Adipocyte (in vitro differentiated cells): ENCODE results near the gene RPS6KA2.

Experiments
- DNase-seq: peaks from one replicate; pipeline ENCODE4 v3.0.0-alpha.2; 2015; ENCODE audit warnings: low read depth
- H3K27me3 ChIP-seq: replicated peaks from 2 replicates; pipeline ENCODE4 v1.7.0; 2013; ENCODE audit warnings: mild to moderate bottlenecking, low read length, moderate library complexity; ENCODE audit not compliant: control insufficient read depth, insufficient read depth
- H3K36me3 ChIP-seq: 2 replicates; pipeline ENCODE4 v1.7.0; 2013; ENCODE audit warnings: low read length, mild to moderate bottlenecking, moderate library complexity; ENCODE audit not compliant: control insufficient read depth, insufficient read depth, severe bottlenecking
- H3K4me1 ChIP-seq: 2 replicates; pipeline ENCODE4 v1.7.0; 2013; ENCODE audit warnings: mild to moderate bottlenecking, low read length, moderate library complexity; ENCODE audit not compliant: control insufficient read depth, insufficient read depth
- H3K4me3 ChIP-seq: 2 replicates; pipeline ENCODE4 v1.7.0; 2013; ENCODE audit warnings: mild to moderate bottlenecking, low read length, moderate library complexity
- H3K9ac ChIP-seq: 2 replicates; pipeline ENCODE4 v1.7.0; 2013; ENCODE audit warnings: mild to moderate bottlenecking, low read length, moderate library complexity
- H3K9me3 ChIP-seq: 2 replicates; pipeline ENCODE4 v1.7.0; 2013; ENCODE audit warnings: mild to moderate bottlenecking, low read length, moderate library complexity; ENCODE audit not compliant: control insufficient read depth

The RPS6KA2 gene

DNA sequence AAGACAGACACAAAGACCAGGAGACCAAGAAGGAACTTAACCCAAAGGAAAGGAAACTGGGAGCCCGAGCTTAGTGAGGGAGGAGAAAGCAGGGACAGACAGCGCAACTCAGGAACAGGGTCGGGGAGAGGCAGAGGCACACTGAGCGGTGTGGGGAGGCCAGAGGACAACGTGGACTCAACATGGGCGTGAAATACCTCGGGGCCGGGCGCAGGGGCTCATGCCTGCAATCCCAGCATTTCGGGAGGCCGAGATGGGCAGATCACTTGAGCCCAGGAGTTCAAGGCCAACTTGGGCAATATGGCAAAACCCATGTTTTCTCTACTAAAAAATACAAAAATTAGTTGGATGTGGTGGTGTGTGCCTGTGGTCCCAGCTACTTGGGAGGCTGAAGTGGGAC, 5.7 kb upstream of the RPS6KA2 start:
- Histone ChIP-seq H3K36me3 (no peaks in the 10 kb centered on the region), H3K9ac (no peak overlapping the region), H3K4me1 (peaks cover 17% of the 10 kb centered on the region), H3K27me3 (no peaks in the 10 kb centered on the region), H3K9me3 (no peaks in the 10 kb centered on the region), H3K4me3 (no peak overlapping the region)
- no peak for DNase-seq

DNA sequence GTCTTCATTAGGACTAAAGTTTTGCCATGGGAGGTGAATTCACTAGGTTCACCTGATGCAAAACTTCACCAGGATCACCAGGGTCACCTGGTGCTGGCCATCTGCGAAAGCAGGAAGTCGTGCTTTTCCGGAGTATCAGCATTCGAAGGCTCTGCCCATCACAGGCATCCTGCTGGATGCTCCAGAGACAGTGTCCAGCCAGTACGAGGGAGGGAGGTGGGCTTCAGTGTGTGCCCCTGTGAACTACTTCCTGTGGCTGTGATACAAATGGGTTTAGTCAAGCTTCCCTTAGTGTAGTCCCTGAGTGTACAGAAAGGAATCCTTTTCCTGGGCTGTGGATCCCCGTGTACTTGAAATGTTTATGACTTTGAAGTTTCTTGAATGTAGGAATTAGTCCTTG, 3.4 kb upstream of the RPS6KA2 start:
- Histone ChIP-seq H3K4me3 (no peak overlapping the region), H3K27me3 (no peaks in the 10 kb centered on the region), H3K4me1 (peaks cover 8% of the 10 kb centered on the region), H3K36me3 (no peaks in the 10 kb centered on the region), H3K9me3 (no peaks in the 10 kb centered on the region), H3K9ac (no peak overlapping the region)
- no peak for DNase-seq

DNA sequence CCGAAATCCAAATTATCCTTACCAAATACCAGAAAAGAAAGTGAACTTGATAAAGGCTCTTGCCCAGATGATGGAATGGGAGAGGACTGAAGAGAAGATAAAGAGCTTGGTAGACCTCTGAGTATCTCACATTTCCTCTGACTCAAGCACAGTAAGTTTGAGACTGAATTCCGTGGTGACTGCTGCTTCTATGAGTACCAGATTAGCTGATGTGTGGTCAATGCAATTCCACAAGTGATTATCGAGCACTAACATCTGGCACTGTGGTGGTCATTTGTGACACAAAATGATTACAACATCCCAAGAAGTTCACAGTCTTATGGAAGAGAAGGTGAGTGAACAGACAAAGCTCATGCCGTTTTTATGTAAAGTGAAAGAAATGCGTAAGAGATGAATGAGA, 2.6 kb upstream of the RPS6KA2 start:
- Histone ChIP-seq H3K9ac (no peak overlapping the region), H3K36me3 (no peaks in the 10 kb centered on the region), H3K9me3 (no peaks in the 10 kb centered on the region), H3K4me1 (peaks cover 12% of the 10 kb centered on the region), H3K27me3 (no peaks in the 10 kb centered on the region), H3K4me3 (no peak overlapping the region)
- peak; percentile 43 for DNase-seq

DNA sequence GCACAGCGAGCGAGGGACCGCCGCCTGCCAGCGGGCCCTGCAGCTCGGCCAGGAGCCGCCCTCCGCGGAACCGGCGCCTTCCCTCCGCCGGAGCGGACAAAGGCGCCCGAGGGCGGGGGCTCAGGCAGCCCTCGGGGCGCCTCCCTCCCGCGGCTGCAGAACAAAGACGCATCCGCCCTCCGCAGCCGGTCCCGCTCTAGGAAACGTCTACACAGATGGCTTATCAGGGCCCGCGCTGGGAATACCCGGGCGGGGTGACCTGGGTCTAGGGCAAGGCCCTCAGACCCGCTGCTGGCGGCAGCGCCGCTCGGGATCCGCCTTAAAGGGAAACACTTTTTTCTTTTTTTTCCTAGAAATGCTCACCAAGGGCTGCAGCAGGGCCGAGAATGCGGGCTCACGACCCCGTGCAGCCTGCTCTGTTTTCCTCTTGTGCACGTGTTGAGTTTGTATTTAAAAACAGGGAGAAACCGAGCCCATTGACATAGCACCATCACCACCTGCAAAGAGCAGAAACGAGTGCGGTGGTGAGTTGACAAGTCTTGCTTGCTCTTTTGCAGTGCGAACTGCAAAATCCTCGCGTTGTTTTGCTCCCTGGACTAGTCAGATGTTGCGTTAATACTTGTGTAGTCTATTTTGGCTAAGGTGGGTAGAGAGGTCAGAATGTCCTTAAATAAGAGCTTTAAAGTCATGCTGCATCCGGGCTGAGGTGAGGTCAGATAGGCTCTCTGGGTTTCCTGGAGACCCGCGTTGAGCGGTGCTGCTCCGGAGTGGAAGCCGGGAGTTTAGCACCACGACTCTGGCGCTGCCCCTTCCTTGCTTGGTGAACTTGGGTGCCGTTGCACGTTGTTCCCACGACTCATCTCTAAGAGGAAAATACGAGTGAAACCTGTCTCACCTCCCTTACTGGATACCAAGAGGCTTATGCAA, 1.1 kb upstream of the RPS6KA2 start:
- H3K9ac ChIP-seq = peak overlapping the region; percentile 86
- H3K4me3 ChIP-seq = peak overlapping the region; percentile 81
- H3K4me1 ChIP-seq = peaks cover 23% of the 10 kb centered on the region
- no peaks in the 10 kb centered on the region for H3K27me3 ChIP-seq
- no peaks in the 10 kb centered on the region for H3K9me3 ChIP-seq
- peak; percentile 80 for DNase-seq
- no peaks in the 10 kb centered on the region for H3K36me3 ChIP-seq

DNA sequence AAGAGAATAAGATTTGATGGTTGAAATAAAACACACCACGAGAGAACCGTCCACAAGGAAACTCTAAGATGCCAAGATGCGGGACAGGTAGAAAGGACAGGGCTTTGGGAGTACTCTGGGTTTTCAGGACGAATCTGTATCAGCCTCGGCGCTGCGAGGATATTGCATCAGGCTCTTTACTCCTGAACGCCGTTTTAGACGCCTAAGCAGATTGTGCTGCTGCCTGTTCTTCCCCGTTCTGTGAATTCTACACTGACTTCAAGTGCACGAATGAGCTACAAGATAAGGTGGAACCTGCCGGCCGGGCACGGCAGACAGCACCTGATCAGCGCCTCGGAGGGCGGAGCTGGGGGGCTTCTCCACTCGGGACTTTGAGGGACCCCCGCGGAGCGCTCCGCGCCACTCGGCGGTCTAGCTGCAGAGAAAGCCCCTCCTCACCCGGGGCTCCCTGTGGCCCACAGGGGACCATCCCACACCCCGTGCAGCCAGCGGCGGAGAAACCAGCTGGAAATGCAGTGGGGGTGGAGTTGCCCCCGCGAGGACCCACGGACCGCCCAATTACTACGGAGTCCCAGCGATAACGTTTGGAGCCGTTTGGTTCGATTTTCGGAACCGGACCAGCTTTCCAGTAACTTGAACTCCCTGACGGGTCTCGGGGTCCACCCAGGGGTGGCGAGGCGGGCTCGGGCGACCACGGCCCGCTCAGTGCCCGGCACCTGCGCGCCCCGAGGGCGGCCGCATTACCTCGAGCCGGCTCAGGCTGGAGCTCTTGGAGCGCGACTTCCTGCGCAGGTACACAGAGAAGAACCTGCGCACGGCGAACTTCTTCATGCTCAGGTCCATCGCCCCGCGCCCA, 646 bp downstream of the RPS6KA2 start:
- Histone ChIP-seq H3K4me3 (peak overlapping the region; percentile 91), H3K27me3 (no peaks in the 10 kb centered on the region)

DNA sequence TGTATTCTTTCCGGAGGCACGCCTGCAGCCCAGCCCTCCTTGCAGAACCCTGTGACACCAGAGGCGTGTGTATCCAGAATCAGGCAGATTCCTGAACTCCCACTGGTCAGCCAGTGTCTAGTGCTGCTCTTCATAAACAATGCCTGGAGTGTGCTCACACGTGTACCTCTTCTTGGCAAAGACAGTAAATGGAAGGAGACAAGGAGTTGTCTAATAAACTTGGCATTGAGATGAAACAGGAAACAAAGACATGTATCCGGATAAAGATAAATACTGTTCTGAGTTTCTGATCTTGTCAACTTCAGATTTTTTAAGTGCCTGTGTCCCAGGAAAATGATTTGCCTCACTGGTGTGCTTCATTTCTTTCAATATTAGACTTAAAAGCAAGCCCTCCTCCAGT, 1.7 kb downstream of the RPS6KA2 start:
- H3K9ac ChIP-seq = peak overlapping the region; percentile 95
- H3K4me3 ChIP-seq = peak overlapping the region; percentile 91
- no peaks in the 10 kb centered on the region for H3K27me3 ChIP-seq
- H3K36me3 ChIP-seq = no peaks in the 10 kb centered on the region
- H3K9me3 ChIP-seq = no peaks in the 10 kb centered on the region
- peaks cover 51% of the 10 kb centered on the region for H3K4me1 ChIP-seq
- DNase-seq = peak; percentile 53

More for the DNA sequence above, 646 bp downstream of the RPS6KA2 start:
- H3K9me3 ChIP-seq = no peaks in the 10 kb centered on the region
- peaks cover 40% of the 10 kb centered on the region for H3K4me1 ChIP-seq
- DNase-seq = peak; percentile 71
- H3K9ac ChIP-seq = peak overlapping the region; percentile 95
- H3K36me3 ChIP-seq = no peaks in the 10 kb centered on the region

DNA sequence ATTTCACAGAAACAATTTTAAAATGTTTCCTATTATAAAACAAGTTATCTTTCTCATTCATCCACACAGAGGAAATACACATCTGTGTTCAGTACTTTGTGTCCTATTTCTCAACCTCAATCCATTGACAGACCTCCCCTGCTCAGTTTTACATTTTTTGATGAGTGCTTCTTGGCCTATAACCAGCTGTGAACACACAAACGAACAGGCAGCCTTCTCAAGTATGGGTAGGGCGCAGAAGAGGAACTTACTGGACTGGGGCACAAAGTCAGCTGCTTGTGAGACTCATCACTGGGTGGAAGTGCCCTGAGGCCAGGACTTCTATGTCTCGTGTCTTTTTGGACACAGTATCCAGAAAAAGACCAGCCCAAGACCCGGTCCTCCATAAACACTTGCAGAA, 2.8 kb downstream of the RPS6KA2 start:
- Histone ChIP-seq H3K4me3 (no peak overlapping the region), H3K9ac (peak overlapping the region; percentile 65), H3K4me1 (peaks cover 61% of the 10 kb centered on the region), H3K27me3 (no peaks in the 10 kb centered on the region), H3K9me3 (no peaks in the 10 kb centered on the region), H3K36me3 (no peaks in the 10 kb centered on the region)
- DNase-seq = peak; percentile 94

DNA sequence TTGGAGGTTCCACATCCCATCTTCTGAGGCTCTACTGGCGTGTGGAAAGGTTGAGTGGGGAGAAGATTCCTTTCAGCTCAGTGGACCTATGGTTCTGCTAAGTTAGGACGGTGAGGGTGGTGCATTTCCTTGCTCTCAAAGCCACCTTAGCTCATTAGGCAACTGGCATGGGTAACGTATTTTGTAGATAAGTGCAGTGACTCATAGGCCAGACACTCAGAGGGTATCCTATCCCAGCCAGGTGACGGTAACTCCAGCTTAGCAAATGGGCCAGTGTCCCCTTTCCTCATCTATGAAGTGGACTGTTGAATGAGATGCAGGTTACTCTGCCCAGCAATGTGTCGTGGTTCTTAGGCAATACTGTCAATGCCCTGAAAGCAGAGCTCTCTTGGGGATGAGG, 3.7 kb downstream of the RPS6KA2 start:
- Histone ChIP-seq H3K4me3 (peak overlapping the region; percentile 42), H3K36me3 (peaks cover 7% of the 10 kb centered on the region), H3K4me1 (peaks cover 66% of the 10 kb centered on the region), H3K9me3 (no peaks in the 10 kb centered on the region), H3K9ac (peak overlapping the region; percentile 65), H3K27me3 (no peaks in the 10 kb centered on the region)
- peak; percentile 30 for DNase-seq

DNA sequence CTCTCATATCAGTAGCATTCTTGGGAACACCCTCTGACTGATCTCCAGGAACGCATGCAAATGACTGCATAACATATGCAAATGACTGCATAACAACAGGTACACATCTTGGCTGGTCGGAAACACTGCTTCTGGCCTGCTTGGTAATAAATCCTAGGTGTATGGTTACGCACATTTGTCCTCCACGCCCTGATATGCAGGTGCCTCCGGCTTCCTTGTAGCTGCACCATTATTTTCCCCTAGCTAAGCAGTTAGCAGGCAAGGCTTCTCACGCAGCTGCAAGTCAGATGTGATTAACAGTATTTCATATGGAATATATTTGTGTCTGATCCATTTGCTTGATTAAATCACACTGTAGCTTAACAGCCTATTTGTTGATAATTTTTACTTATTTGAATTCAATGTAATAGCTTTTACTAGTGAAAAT, 5.9 kb downstream of the RPS6KA2 start:
- Histone ChIP-seq H3K4me3 (peak overlapping the region; percentile 54), H3K9me3 (no peaks in the 10 kb centered on the region), H3K4me1 (peaks cover 75% of the 10 kb centered on the region), H3K36me3 (peaks cover 15% of the 10 kb centered on the region), H3K9ac (peak overlapping the region; percentile 80), H3K27me3 (no peaks in the 10 kb centered on the region)
- no peak for DNase-seq

DNA sequence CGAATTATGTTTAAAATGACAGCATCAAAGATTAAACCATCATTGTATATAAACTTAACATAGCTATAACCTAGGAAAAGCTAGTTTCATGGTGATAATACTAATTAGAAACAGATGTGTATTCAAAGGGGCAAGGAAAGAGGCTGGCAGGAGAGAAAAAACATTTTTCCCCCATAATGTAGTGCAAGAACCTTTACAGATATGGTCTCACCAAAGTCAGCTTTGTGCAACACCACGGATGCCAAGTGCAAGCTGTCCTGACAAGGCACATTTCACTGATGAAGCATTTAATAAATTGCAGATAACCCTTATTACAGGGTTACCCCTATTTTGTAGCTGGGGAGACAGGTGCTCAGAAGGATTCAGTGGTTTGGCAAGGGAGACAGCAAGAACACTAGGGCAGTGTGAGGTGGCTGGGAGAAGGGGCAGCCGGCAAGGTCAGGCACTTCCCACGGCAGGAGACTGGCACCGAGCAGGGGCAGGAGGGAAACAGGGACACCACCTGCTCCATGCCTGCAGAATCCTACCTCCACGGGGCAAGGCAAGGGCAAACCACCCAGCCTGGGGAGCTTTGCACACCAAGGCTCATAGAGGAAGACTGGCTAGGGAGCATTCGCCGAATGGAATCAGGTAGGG, 6.5 kb downstream of the RPS6KA2 start:
- peaks cover 79% of the 10 kb centered on the region for H3K4me1 ChIP-seq
- DNase-seq = no peak
- H3K4me3 ChIP-seq = peak overlapping the region; percentile 54
- H3K36me3 ChIP-seq = peaks cover 15% of the 10 kb centered on the region
- H3K27me3 ChIP-seq = no peaks in the 10 kb centered on the region
- no peaks in the 10 kb centered on the region for H3K9me3 ChIP-seq
- H3K9ac ChIP-seq = peak overlapping the region; percentile 80

DNA sequence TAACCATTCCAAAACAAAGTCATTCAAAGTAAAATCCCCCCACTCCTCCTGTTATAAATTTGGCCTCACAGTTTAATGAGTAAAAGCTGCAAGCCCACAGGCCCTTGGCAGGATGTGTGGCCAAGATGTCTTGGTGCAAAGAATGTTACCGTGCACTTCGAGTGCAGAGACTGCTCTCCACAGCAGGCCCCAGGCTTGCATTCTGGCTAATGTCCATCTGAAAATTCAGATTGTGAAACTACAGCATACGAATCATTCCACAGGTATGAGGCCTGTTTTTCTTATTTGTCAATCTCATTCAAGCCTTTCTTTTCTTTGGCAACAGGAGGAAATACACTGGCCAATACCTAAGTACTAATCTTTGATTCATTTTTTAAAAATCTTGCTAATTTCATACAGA, 7.1 kb downstream of the RPS6KA2 start:
- peak overlapping the region; percentile 54 for H3K4me3 ChIP-seq
- peaks cover 15% of the 10 kb centered on the region for H3K36me3 ChIP-seq
- no peaks in the 10 kb centered on the region for H3K27me3 ChIP-seq
- peaks cover 84% of the 10 kb centered on the region for H3K4me1 ChIP-seq
- peak; percentile 97 for DNase-seq
- peak overlapping the region; percentile 80 for H3K9ac ChIP-seq
- no peaks in the 10 kb centered on the region for H3K9me3 ChIP-seq
